HG02642 (cell line): Measurements from ENCODE around the gene ZNF786.
"Not testable (repeated sequence)": the region's sequence is repeated elsewhere in the genome, so short reads cannot be mapped to it uniquely, and the experiment has no call there.

Experiments
- ATAC-seq: cut with Tn5 transposase; IDR thresholded peaks from one replicate; pipeline ENCODE4 v1.9.1; 2021; ENCODE audit warnings: mild to moderate bottlenecking; ENCODE audit not compliant: unreplicated experiment, poor library complexity

Gene ZNF786

DNA sequence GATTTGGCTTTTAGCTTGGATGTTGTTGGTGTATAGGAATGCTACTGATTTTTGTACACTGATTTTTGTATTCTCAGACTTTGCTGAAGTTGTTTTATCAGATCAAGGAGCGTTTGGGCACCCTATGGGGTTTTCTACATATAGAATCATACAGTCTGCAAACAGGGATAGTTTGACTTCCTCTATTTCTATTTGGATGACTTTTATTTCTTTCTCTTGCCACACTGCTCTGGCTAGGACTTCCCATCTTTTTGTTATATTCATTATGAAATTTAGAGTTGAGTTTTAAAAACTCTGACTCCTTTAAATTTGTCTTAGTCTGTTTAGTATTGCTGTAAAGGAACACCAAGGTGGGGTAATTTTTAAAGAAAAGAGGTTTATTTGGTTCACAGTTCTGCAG is 4.7 kb downstream of the ZNF786 start:
- ATAC-seq, result no peak

- ATAC-seq, result no peak
These were observed 6.1 kb downstream of the ZNF786 start for GRCh38 chr7:149084407-149084806.

GRCh38 chr7:149081914-149082313 is 8.6 kb downstream of the ZNF786 start:
- no peak for ATAC-seq

GRCh38 chr7:149077594-149077993 is 12.9 kb downstream of the ZNF786 start:
- ATAC-seq, result no peak

GRCh38 chr7:149075286-149075685 is 15.2 kb downstream of the ZNF786 start:
- no peak for ATAC-seq

GRCh38 chr7:149074116-149074885 is 16.2 kb downstream of the ZNF786 start:
- no peak for ATAC-seq

DNA sequence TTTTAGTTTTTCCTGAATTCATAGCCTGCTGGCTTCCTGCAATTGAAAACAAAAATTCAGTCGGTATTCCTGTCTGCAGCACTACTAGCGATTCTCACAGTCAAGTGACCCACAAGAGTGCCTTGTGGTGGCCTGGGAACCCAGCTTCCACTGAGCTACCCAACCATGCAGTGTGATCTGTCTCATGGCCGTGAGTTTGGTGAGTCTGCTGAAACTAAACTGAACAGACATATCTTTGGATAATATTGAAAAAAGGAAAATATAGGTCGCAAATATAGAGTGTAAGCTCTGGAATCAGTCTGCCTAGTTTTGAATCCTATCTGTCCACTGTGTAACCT is 18.1 kb downstream of the ZNF786 start:
- no peak for ATAC-seq

GRCh38 chr7:149071641-149072437 is 18.7 kb downstream of the ZNF786 start:
- peak; percentile 53 for ATAC-seq

GRCh38 chr7:149071182-149071635 is 19.3 kb downstream of the ZNF786 start:
- peak; percentile 23 for ATAC-seq

DNA sequence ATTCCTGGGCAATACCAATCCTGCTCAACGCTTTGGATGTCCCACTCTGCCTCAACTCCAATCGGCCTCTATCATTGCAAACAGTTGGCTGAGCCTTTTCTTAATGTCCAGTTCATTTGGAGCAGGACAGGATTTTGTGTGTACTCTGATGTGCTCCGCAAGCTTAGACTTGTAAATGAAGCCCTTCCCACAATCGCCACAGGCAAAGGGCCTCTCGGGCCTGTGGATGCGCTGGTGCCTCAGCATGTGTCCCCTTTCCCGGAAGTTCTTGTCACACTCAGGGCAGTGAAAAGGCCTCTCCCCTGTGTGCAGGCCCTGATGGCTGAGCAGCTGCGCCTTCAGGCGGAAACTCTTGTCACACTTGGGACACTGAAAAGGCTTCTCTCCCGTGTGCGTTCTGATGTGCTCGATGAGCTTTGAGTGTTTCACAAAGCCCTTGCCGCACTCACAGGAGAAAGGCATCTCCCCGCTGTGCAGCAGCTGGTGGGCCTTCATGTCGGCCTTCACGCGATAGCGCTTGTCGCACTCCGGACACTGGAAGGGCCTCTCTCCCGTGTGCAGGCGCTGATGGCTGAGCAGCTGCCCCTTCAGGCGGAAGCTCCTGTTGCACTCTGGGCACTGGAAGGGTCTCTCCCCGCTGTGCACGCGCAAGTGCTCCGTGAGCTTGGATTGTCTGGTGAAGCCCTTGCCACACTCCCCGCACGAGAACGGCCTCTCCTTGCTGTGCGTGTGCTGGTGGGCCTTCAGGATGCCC is 20.0 kb downstream of the ZNF786 start:
- no peak for ATAC-seq

GRCh38 chr7:149067869-149068268 is 22.6 kb downstream of the ZNF786 start:
- ATAC-seq, result no peak

DNA sequence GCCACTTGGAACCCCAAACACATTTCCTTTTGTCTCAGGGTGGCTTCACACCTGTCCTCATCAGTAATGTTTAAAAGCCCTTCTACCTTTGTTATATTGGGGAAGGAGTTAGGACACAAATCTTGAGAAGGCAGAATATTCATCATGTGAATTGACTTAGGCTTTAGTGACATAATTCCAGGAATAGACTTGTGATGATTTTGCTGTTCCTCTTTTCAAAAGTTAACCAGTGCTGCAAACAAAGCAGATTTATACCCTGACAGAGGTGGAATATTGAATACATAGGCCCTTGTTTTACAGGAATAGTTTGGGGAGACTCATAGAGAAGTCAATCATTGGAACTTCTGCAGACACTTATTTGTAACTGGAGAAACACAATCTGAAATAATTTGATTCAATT is 27.0 kb downstream of the ZNF786 start:
- ATAC-seq, result no peak

DNA sequence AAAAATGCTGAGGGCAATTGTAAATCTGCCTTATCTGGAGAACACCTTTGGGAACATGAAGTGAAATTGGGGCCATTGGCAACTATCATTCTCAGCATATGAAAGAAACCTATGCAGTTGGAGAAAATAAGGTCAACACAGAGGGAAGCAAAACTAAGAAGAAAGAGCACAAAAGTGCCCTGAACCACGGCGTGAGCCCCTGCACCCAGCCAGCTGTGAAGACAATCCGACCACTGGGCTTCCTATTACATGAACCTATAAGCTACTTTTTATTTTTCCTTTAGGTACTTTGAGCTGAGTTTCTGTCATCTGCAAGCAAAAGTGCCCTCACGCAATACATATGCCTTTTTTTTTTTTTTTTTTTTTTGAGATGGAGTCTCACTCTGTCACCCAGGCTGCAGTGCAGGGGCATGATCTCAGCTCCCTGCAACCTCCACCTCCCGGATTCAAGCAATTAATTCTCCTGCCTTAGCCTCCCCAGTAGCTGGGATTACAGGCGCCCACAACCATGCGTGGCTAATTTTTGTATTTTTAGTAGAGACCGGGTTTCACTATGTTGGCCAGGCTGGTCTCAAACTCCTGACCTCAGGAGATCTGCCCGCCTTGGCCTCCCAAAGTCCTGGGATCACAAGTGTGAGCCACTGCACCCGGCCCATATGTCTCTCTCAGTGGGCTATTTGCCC is 28.2 kb downstream of the ZNF786 start:
- not testable (repeated sequence) for ATAC-seq

- no peak for ATAC-seq
These were observed 30.4 kb downstream of the ZNF786 start for GRCh38 chr7:149060156-149060555.

- ATAC-seq, result no peak
These were observed 36.6 kb downstream of the ZNF786 start for GRCh38 chr7:149053885-149054284.

DNA sequence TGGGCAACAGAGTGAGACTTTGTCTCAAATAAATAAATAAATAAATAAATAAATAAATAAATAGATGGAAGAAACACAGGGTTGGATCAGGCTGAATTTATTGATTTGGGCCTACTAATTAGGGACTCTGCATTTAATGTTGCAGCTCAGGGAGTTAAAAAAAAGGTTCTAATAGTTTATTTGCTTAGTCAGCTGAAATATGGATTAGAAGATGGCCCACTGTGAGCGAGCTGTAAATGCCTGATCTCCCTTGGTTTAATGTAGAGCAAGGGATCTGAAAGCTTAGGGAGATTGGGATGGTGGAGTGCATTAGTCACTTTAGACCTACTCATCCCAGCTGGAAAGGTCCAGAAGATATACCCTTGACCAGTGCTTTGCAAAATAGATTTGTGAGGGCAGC is 37.1 kb downstream of the ZNF786 start:
- no peak for ATAC-seq

DNA sequence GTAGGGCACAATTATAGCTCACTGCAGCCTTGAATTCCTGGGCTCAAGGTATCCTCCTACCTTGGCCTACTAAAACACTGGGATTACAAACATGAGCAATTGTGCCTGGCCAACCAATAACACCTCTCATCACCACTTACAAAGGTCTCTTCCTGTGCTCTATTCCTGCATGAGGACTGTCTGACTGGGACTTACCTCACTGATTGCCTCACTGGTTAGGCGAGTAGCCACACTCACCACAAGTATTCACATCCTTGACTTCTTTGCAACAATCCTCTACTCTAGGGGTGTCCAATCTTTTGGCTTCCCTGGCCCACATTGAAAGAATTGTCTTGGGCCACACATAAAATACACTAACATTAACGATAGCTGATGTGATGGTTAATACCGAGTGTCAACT is 39.6 kb downstream of the ZNF786 start:
- ATAC-seq, result no peak

DNA sequence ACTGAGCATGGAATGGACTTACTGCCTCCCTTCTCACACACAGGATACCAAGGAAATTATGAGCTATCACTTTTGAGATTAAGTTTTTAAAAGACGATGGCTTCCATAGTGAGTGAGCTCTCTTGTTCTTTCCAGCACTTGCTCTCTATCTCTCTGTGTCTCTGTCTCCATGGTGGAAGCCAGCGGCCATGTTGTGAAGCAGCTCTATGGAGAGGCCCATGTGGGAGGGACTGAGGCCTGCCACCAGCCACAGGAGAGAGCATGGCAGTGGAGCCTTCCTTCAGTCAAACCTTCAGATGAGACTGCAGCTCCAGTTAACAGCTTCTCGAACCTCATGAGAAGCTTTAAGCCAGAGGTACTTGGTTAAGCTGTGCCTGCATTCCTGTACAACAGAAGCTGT is 41.7 kb downstream of the ZNF786 start:
- no peak for ATAC-seq

DNA sequence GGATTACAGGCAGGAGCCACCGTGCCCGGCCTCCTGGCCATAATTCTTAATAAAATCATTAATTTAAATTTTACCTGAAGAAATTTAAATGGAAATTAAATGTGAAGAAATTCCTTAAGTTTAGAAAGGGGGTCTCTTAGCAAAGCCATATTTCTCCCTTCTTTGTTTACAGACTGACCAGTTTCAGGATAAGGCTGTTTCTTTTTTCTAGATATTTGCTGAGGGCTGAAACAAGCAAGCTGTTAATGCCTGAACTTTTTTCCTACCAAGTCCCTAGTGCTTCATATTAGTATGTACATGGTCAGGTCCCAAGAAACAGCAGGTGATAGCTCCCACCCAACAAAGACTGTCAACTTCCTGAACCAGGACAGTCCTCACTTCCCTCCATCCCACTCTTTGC is 44.1 kb downstream of the ZNF786 start:
- ATAC-seq, result no peak

DNA sequence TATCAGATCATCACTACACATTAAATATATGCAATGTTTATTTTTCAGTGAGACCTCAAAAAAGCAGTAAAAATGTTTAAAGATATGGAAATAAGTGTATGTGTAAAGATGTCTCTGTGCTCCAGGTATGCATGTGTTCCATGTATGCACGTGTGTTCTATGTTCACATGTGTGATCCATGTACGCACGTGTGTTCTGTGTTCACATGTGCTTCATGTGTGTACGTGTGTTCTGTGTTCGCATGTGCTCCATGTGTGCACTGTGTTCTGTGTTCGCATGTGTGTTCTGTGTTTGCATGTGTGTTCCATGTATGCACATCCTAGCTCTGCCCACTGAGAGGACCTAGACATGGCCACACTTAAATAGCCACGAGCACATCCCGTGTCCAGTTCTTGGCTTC is 46.6 kb downstream of the ZNF786 start:
- ATAC-seq, result no peak
